Measurements from ENCODE around the gene TAF6. TPM values are rescaled to one million over a fixed set of nuclear protein-coding genes. Genes with fewer than 3 reads are reported as not detected.

Gene TAF6
- total and polyA plus RNA-seq, 9 of the 15 experiments (the other 6 are each of a cell fraction or from before 2014, with no cell fraction given): 0.78 to 78.7 (median 21.3) TPM

GRCh38 chr7:100119072-100119969 lies at the start of gene TAF6, which contains the start of gene CNPY4 (continued):
- TF ChIP-seq ARID3A (IDR thresholded peaks at IDR 0.05; ENCODE audit: borderline replicate concordance, low read depth, low read length) (no peak), NR3C1 (CRISPR knock-in tag; IDR thresholded peaks at IDR 0.05) (no peak), MECOM (CRISPR knock-in tag; IDR thresholded peaks at IDR 0.05) (no peak), ZNF280A (IDR thresholded peaks at IDR 0.05; ENCODE audit: low read depth, partially characterized antibody) (no peak), HOXB6 (CRISPR knock-in tag; IDR thresholded peaks at IDR 0.05; ENCODE audit: borderline replicate concordance) (0 out of 2 replicates have a peak, but pooled peaks have one; percentile 63), GTF2A2 (tag; IDR thresholded peaks at IDR 0.05) (0 out of 2 replicates have a peak, but pooled peaks have one; percentile 76), MGA (IDR thresholded peaks at IDR 0.05) (peak; percentile 46; the same call in 1 of the 2 replicates), HOMEZ (CRISPR knock-in tag; IDR thresholded peaks at IDR 0.05) (no peak), KDM5B (IDR thresholded peaks at IDR 0.05; ENCODE audit: insufficient replicate concordance, low read depth, low read length) (peak; percentile 94)

All from K562 (cell line).